GM08714 (cell line): ENCODE data around the gene DSTN.

Experiments
- H3K4me3 ChIP-seq: fragments of 200-500 bp; sonication (Bioruptor generic); 2 replicates; pipeline ENCODE4 v1.5.1; 2014; ENCODE audit warnings: mild to moderate bottlenecking, low read length, inconsistent platforms
- ZNF274 ChIP-seq: IDR thresholded peaks from 2 replicates; pipeline ENCODE4 v1.6.1; 2012; ENCODE audit warnings: mild to moderate bottlenecking, low read depth, low read length

Gene DSTN

DNA sequence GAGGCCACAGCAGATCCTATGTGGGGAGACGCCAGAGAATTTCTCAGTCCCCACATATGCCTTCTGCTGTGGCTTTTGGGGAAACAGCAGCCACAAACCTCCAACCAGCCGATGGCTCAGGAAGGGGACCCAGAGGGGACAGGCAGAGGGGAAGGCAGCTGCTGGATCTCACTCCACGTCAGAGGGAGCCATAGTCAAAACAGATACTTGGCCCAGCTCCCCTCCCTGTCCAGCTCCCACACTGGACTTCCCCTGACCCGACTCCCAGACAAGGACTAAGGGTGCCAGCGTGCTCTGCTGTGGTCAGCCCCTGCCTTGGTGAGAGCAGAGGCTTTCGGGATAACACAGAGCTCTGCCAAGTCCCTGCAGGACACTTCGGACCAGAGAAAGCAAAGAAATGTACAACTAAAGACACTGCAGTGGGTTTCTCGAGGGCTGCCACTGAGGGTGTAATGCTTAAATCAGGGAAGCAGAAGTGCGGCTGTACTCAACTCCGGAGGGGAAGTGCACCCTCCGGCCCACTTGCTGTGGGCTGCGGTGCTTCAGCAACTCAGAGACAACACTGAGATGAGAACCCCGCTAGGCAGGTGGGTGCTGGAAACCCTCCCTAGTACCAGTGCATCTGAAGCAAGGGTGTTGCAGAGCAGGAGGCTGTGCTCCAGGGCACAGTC, 64.9 kb downstream of the DSTN start:
- H3K4me3 ChIP-seq, result no peak overlapping the region
- TF ChIP-seq ZNF274, result no peak

- TF ChIP-seq ZNF274, result no peak
- H3K4me3 ChIP-seq, result no peak overlapping the region
Measured at GRCh38 chr20:17635332-17636244, 65.7 kb downstream of the DSTN start.

- H3K4me3 ChIP-seq, result no peak overlapping the region
- no peak for TF ChIP-seq ZNF274
Measured at GRCh38 chr20:17636523-17637412, 66.9 kb downstream of the DSTN start.

DNA sequence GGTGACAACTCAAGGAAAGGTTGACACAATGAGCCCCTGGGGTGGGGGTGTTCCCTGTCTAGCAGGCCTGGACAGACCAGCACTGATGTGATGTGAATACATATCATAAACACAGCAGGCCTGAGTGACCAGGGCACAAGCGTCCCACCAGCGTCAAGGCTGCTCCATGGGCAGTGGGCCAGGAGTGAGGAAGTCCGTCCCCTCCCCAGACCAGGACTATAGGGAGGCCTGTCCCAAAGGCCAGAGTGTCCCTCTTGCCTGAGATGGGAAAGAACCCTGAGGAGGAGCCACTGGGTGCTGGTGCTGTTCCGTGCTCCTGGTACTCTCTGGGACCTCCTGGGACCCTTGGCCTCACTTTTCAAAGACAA, 67.5 kb downstream of the DSTN start:
- H3K4me3 ChIP-seq, result no peak overlapping the region
- TF ChIP-seq ZNF274, result no peak

- no peak for TF ChIP-seq ZNF274
- H3K4me3 ChIP-seq, result no peak overlapping the region
Measured at GRCh38 chr20:17637985-17638640, 68.2 kb downstream of the DSTN start.

- TF ChIP-seq ZNF274, result no peak
- H3K4me3 ChIP-seq, result no peak overlapping the region
Measured at GRCh38 chr20:17638835-17639407, 69.0 kb downstream of the DSTN start.

DNA sequence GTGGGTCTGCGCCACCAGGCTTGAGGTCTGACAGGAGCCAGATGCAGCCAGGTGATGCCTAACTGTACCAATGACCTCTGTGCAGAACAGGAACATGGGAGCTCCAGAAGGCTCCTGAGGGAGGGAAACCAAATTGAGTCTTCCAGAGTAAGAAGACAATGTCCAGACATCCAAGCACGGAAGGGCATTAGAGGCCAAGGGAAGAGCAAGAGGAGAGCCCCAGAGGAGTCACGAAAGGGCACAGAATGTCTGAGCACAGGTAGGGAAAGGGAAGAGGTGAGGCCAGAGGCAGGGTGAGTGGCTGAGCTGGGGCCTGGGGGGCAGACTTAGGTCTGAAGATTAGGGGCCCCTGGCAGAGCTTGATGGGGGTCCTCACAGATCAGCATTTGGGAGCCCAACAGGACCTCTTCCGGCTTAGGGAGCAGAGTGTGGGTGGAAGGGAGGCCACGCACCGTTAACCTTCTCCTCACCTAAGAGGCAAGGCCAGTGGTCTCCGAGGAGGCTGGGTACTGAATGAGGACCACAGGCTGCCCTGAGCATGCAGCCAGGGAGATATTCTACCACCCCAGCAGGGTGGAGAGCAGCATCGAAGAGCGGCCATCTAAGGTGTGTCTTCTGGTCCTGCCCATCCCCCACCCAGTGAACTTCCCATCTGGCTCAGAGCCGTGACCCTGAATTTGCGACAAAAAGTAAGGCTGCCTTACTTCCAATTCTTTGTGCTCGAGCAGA, 70.4 kb downstream of the DSTN start:
- no peak for TF ChIP-seq ZNF274
- no peak overlapping the region for H3K4me3 ChIP-seq

- no peak overlapping the region for H3K4me3 ChIP-seq
- no peak for TF ChIP-seq ZNF274
Measured at GRCh38 chr20:17640875-17641378, 71.1 kb downstream of the DSTN start.

- no peak for TF ChIP-seq ZNF274
- no peak overlapping the region for H3K4me3 ChIP-seq
Measured at GRCh38 chr20:17641520-17641964, 71.7 kb downstream of the DSTN start.

DNA sequence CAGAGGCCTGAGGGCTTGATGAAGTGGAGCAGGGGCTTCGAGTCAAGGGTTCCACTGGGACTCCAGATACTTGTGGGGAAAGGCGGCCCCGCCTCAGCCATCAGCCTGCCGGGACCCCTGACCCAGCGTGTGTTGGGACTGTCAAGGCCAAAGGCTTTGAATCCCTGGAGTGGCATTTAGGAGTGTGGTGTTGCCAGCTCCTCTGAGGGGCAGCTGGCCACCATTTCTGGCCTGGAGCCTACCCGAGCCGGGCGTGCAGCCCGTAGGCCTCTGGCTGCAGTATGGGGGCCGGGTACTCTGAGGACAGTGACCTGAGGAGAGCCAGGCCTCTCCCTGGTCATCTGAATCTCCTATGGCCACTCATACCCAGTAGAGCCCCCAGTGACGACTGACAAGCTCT, 72.1 kb downstream of the DSTN start:
- H3K4me3 ChIP-seq, result no peak overlapping the region
- TF ChIP-seq ZNF274, result no peak

GRCh38 chr20:17642404-17643269, 72.8 kb downstream of the DSTN start:
- no peak for TF ChIP-seq ZNF274
- no peak overlapping the region for H3K4me3 ChIP-seq
